GM12801 (cell line): ENCODE data around the gene RAPGEF4.

Experiments used
- CTCF ChIP-seq: IDR thresholded peaks from one replicate; pipeline ENCODE4 v1.5.1; 2011; ENCODE audit warnings: control low read depth; ENCODE audit not compliant: insufficient read length; ENCODE audit errors: extremely low read depth

The RAPGEF4 gene

DNA sequence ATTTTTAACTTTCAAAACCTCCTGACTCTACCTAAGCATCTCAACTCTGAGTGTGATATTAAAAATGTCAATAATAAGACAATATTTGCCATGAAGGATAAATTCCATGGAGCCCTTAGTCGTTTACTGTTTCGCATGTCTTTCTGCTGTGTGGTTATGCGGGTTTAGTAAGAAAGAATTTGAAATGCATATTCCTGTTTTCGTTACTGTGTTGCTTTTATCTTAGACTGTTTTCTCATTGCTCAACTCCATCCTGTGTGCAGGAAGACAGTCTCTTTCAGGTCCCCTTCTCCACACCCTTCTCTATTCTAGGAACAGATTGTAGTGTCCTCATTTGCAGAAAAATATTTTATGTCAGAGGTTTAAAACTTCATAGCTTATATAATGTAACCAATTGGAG lies 257.5 kb downstream of the RAPGEF4 start:
- TF ChIP-seq CTCF = no peak

DNA sequence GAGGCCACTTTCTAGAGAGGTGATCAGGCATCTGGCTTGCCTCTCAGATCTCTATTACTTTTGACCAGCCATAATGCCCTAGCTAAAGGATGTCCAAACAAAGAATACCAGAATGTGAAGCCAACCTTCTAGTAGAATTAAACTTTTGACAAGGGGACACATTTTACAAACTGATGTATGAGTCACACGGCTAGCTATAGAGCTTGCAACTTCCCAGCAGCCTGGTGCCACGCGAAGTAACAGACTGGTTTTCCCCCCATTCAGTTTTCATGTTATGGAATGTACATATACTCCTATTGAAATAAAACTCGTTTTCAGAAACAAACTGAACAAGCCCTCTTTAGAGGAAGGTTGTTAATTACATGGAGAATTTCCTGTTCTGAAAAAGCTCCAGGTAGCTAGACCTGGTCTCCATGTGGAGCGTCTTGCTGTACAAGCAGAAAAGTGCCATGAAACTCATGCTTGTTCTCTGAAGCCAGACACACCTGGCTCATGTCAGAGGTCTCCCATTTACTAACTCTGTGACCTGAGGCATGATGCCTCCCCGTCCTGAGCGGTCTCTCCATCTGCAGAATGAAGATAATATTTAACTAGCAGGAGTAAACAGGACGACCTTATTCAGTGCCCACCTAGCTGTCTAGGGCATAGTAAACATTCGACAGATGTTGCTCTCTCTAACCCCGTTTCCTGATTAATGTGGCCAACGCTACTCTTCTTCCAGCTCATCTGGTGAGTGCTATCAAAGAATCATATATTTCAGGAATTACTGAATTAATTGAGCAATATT lies 258.5 kb downstream of the RAPGEF4 start:
- TF ChIP-seq CTCF = no peak

GRCh38 chr2:172994864-172995263 lies 259.2 kb downstream of the RAPGEF4 start:
- TF ChIP-seq CTCF = no peak

DNA sequence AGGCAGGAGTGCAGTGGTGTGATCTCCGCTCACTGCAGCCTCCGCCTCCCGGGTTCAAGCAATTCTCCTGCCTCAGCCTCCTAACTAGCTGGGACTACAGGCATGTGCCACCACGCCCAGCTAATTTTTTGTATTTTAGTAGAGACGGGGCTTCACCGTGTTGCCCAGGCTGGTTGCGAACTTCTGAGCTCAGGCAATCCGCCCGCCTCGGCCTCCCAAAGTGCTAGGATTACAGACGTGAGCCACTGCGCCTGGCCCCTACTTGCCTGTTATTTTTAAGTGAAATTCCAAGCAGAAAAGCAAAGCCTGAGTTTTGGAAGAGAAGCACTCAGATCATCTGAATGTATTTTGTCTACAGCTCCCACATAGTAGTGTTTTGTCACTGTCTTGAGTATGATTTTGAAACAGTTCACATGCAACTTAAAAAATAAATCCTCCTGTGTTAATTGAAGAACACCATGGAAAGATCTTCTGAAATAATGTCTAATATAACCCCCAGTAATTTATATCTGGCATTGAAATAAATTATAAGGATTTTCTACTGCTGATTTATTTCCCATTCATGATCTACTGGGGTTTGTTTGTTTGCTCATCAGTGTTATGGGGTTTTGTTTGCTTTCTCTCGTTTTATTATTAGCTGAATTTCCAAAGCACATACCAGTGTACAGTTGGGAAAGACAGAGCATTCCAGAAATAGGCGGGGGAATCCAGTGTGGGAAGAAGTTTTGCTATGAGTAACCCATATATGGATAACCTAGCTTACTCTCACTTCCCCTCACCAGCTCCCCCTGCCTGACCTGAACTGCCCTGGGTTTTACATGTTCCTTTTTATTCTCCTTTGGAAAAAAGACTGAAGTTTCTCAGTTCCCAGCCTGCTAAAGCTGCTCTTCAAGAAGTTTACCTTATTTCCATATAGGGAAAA lies 259.9 kb downstream of the RAPGEF4 start:
- TF ChIP-seq CTCF = no peak

- no peak for TF ChIP-seq CTCF
Measured at GRCh38 chr2:172996387-172996961, 260.8 kb downstream of the RAPGEF4 start.

DNA sequence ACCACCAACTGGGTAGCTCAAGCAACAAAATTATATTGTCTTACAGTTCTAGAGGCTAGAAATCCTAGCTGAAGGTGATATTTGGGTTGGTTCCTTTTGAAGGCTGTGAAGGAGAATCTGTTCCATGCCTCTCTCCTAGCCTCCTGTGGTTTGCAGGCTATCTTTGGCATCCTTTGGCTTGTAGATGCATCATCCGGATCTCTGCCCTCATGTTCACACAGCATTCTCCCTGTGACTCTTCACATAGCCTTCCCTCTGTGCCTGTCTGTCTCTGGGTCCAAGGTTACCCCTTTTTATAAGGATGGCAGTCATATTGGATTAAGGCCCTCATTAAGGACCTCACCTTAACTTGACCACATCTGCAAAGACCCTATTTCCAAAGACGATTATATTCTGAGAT lies 261.4 kb downstream of the RAPGEF4 start:
- TF ChIP-seq CTCF = no peak

DNA sequence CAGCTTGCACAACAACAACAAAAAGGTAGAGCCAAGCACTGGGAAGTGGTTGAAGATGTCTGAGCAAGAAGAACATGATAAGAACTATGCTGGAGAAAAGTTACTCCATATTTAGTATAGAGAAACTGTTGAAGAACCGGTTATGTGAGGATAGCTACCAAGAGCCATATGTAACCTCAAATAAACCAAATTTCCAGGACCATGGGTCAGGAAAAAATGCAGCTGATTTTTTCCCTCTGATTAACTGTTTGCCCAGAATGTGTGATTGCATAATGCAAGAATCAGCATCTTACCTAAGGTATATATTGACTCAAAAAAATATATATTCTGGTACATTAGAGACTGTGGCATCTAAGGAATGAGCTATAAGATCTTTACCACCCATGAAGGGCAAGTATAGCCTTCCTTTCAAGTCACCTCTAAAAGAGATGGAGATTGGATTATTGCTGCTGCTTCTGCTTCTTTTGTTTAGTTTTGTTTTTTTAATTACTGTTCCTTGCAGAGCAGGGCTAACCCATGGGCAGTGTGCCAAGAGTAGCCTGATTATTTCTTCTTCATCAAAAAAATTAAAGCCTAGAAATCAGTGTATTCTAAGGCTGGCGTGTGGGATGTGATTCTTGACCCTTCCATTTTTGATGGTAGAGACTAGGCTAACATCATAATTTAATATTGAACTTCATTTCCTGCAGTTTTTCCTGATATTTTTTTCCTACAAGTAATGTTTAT lies 263.1 kb downstream of the RAPGEF4 start:
- TF ChIP-seq CTCF = no peak
